Activated CD8-positive, alpha-beta T cell treated with anti-CD3 and anti-CD28 coated beads, Interleukin-2, amount 10 ng/mL, durations not matched to agents 7 days and 5 days (primary cell): ENCODE results near the gene SYT4. TPM values are rescaled to one million over a fixed set of nuclear protein-coding genes. Genes with fewer than 3 reads are reported as not detected.

ENCODE experiments used
- ATAC-seq: fragments of 150-1000 bp; cut with Tn5 transposase; one replicate; pipeline ENCODE4 v1.10.0; 2021; ENCODE audit warnings: moderate library complexity
- CTCF ChIA-PET: fragments of 350-600 bp; sonication (Branson Sonifier 250); formaldehyde crosslinking; loops from one replicate; lab custom pipeline; 2021; ENCODE audit warnings: antibody characterized with exemption; lab: Charles Lee
- POLR2A ChIA-PET: fragments of 350-600 bp; sonication (Branson Sonifier 250); formaldehyde crosslinking; loops from one replicate; lab custom pipeline; 2021; ENCODE audit warnings: antibody characterized with exemption; lab: Charles Lee
- DNase-seq: peaks from one replicate; pipeline ENCODE4 v3.0.0-alpha.2; 2020
- H3K27ac Mint-ChIP-seq: one replicate; pipeline ENCODE4 v1.8.0; 2021; ENCODE audit warnings: mild to moderate bottlenecking, mixed read lengths
- H3K27me3 Mint-ChIP-seq: one replicate; pipeline ENCODE4 v1.8.0; 2021; ENCODE audit warnings: low read depth, mixed read lengths
- H3K36me3 Mint-ChIP-seq: one replicate; pipeline ENCODE4 v1.8.0; 2021; ENCODE audit warnings: low read depth, mixed read lengths
- H3K4me1 Mint-ChIP-seq: one replicate; pipeline ENCODE4 v1.8.0; 2021; ENCODE audit warnings: low read depth, mixed read lengths
- H3K4me3 Mint-ChIP-seq: one replicate; pipeline ENCODE4 v1.8.0; 2021; ENCODE audit warnings: mild to moderate bottlenecking, mixed read lengths
- H3K9me3 Mint-ChIP-seq: one replicate; pipeline ENCODE4 v1.8.0; 2022; ENCODE audit warnings: mixed read lengths; ENCODE audit not compliant: insufficient read depth
- total RNA-seq, 2 experiments: library from RNA; stranded (reverse); gene quantifications; one replicate each; pipeline ENCODE4 v1.2.3, GENCODE V29; 2021

SYT4 gene
- total RNA-seq, 2 experiments from 2014 or later, result not detected

GRCh38 chr18:43271593-43272432, 5.5 kb downstream of the SYT4 start:
- peak; percentile 42 for DNase-seq
- ATAC-seq, result no peak
- no peaks in the 10 kb centered on the region for H3K27me3 Mint-ChIP-seq
- CTCF ChIA-PET, result interaction anchor here (0.8 to 5.3 kb wide), 9 partner anchors 9 to 1219 kb away, joined by 3 to 64 read pairs (median 3); no protein-coding TSS in a partner anchor
- H3K4me1 Mint-ChIP-seq, result no peaks in the 10 kb centered on the region
- no peak overlapping the region for H3K27ac Mint-ChIP-seq
- no peaks in the 10 kb centered on the region for H3K36me3 Mint-ChIP-seq
- H3K4me3 Mint-ChIP-seq, result no peak overlapping the region
- POLR2A ChIA-PET, result no interaction called here
- H3K9me3 Mint-ChIP-seq, result no peaks in the 10 kb centered on the region

DNA sequence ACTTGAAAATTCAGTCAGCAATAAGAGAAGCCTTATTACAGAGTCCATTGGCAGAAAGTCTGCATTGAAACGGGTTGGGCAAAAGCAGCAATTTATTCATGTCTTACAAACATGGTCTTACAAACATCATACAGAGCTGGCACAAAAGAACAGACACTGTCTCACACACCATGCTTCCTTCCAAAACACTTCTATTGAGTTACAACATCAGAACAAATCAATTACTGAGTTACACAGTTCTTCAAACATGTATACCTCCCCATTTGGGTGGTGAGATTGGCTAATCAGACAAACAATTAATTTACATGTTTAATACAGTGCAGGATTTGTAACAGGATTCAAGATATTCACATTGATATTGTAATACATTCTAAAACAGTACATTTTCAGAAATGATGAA, 9.5 kb downstream of the SYT4 start:
- DNase-seq (no peak), ATAC-seq (no peak)
- ChIA-PET CTCF (no interaction called here), POLR2A (no interaction called here)
- H3K4me1 Mint-ChIP-seq, result no peaks in the 10 kb centered on the region
- H3K36me3 Mint-ChIP-seq, result no peaks in the 10 kb centered on the region
- no peak overlapping the region for H3K27ac Mint-ChIP-seq
- H3K4me3 Mint-ChIP-seq, result no peak overlapping the region
- H3K9me3 Mint-ChIP-seq, result peaks cover 5% of the 10 kb centered on the region
- no peaks in the 10 kb centered on the region for H3K27me3 Mint-ChIP-seq

GRCh38 chr18:43265465-43265864, 11.8 kb downstream of the SYT4 start:
- H3K36me3 Mint-ChIP-seq, result no peaks in the 10 kb centered on the region
- no peak overlapping the region for H3K27ac Mint-ChIP-seq
- ChIA-PET CTCF (no interaction called here), POLR2A (no interaction called here)
- no peaks in the 10 kb centered on the region for H3K4me1 Mint-ChIP-seq
- H3K27me3 Mint-ChIP-seq, result no peaks in the 10 kb centered on the region
- DNase-seq (no peak), ATAC-seq (no peak)
- peaks cover 5% of the 10 kb centered on the region for H3K9me3 Mint-ChIP-seq
- no peak overlapping the region for H3K4me3 Mint-ChIP-seq

DNA sequence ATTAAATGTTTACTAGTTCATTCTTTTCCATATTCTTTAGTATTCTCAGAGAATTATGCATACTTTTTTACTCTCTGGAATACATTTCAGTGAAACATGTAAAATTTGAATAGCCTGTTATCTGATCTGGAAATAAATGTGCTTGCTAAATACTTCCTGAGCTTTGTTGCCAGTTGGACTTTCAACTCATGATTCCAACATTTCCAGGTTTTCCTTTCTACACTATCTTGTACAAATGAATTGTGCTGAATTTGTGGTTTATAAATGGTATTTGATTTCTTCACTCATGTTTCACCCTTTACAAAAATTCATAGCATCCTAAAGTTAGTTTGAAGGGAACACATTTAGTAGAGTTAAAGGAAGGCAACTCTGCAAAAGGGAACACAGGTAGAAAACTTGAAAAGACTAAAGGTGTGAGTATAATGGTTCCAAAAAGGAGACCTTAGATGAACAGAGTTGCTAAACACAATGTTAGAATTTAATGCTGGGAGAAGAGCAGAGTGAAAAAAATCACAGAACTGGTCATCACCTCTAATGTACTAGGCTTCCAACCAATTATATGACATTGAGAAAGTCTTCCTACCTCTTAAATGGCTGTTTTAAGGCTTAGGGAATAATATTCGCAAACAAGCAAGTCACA, 28.6 kb downstream of the SYT4 start:
- POLR2A ChIA-PET, result no interaction called here
- Mint-ChIP-seq H3K4me1 (no peaks in the 10 kb centered on the region), H3K27ac (no peak overlapping the region), H3K27me3 (no peaks in the 10 kb centered on the region), H3K36me3 (no peaks in the 10 kb centered on the region), H3K9me3 (peaks cover 4% of the 10 kb centered on the region), H3K4me3 (no peak overlapping the region)
- CTCF ChIA-PET, result no interaction called here
- DNase-seq (no peak), ATAC-seq (no peak)

DNA sequence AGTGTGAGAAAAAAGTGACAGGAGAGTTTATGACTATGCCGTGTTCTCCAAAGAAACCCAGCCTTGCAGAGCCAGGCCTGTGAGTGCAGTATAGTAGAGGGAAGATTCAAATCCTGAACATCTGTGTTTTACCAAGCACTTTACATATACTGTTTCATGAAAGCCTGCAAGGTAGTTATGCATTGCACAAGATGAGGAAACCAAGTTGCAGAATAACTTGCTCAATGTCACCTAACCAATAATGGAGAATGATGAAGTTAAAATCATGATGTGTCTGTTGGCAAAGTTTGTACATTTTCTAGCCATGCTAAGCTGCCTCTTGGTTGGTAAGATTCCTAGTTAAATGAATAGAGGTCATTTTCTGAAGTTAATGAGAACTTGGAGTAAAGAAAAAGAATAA, 29.3 kb downstream of the SYT4 start:
- H3K36me3 Mint-ChIP-seq, result no peaks in the 10 kb centered on the region
- no peak overlapping the region for H3K4me3 Mint-ChIP-seq
- ChIA-PET CTCF (no interaction called here), POLR2A (no interaction called here)
- DNase-seq (no peak), ATAC-seq (no peak)
- no peak overlapping the region for H3K27ac Mint-ChIP-seq
- no peaks in the 10 kb centered on the region for H3K4me1 Mint-ChIP-seq
- no peaks in the 10 kb centered on the region for H3K27me3 Mint-ChIP-seq
- peaks cover 4% of the 10 kb centered on the region for H3K9me3 Mint-ChIP-seq

GRCh38 chr18:43238429-43238828, 38.9 kb downstream of the SYT4 start:
- no peak overlapping the region for H3K27ac Mint-ChIP-seq
- DNase-seq, result no peak
- no peaks in the 10 kb centered on the region for H3K27me3 Mint-ChIP-seq
- ChIA-PET POLR2A (no interaction called here), CTCF (no interaction called here)
- no peaks in the 10 kb centered on the region for H3K36me3 Mint-ChIP-seq
- H3K4me3 Mint-ChIP-seq, result no peak overlapping the region
- no peaks in the 10 kb centered on the region for H3K9me3 Mint-ChIP-seq
- H3K4me1 Mint-ChIP-seq, result no peaks in the 10 kb centered on the region
- no peak for ATAC-seq

- Mint-ChIP-seq H3K36me3 (no peaks in the 10 kb centered on the region), H3K27ac (no peak overlapping the region), H3K27me3 (no peaks in the 10 kb centered on the region), H3K9me3 (no peaks in the 10 kb centered on the region), H3K4me3 (no peak overlapping the region), H3K4me1 (no peaks in the 10 kb centered on the region)
- POLR2A ChIA-PET, result no interaction called here
- CTCF ChIA-PET, result no interaction called here
- DNase-seq (no peak), ATAC-seq (no peak)
Measured at GRCh38 chr18:43236921-43237320, 40.4 kb downstream of the SYT4 start.

DNA sequence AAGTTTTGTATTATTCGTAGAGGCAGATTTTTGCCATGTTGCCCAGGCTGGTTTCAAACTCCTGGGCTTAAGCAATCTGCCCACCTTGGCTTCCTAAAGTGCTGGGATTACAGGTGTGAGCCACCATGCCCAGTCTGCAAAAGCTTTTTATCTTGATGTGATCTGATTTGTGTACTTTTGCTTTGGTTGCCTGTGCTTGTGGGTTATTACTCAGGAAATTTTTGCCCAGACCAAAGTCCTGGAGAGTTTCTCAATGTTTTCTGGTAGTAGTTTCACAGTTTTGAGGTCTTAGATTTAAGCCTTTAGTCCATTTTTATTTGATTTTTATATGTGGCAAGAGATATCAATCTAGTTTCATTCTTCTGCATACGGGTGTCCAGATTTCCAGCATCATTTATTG, 42.4 kb downstream of the SYT4 start:
- DNase-seq, result no peak
- H3K4me3 Mint-ChIP-seq, result no peak overlapping the region
- CTCF ChIA-PET, result no interaction called here

GRCh38 chr18:43222501-43222900, 54.8 kb downstream of the SYT4 start:
- ATAC-seq (no peak), DNase-seq (no peak)
- H3K27ac Mint-ChIP-seq, result no peak overlapping the region
- peaks cover 12% of the 10 kb centered on the region for H3K9me3 Mint-ChIP-seq
- H3K4me1 Mint-ChIP-seq, result no peaks in the 10 kb centered on the region
- ChIA-PET CTCF (no interaction called here), POLR2A (no interaction called here)
- no peaks in the 10 kb centered on the region for H3K36me3 Mint-ChIP-seq
- H3K27me3 Mint-ChIP-seq, result no peaks in the 10 kb centered on the region
- H3K4me3 Mint-ChIP-seq, result no peak overlapping the region

More for the DNA sequence above, 42.4 kb downstream of the SYT4 start:
- POLR2A ChIA-PET, result no interaction called here
- H3K4me1 Mint-ChIP-seq, result no peaks in the 10 kb centered on the region
- no peaks in the 10 kb centered on the region for H3K36me3 Mint-ChIP-seq
- no peak for ATAC-seq
- no peak overlapping the region for H3K27ac Mint-ChIP-seq
- H3K27me3 Mint-ChIP-seq, result no peaks in the 10 kb centered on the region
- no peaks in the 10 kb centered on the region for H3K9me3 Mint-ChIP-seq

DNA sequence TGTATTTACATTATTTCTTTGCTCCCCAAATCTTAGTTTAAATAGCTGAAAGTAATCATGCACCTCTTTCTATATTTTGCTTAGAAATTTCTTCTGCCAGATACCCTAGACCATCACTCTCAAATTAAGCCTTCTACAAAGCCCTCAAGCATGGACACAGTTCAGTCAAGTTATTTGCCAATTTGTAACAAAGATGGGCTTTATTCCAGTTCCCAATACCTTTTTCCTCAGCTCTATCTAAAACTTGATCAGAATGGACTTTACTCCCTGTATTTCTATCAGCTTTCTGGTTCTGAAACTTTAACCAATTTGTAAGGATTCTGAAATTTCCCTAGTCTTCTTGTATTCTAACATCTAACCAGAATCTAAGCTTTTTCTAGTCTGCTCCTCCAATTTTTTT, 56.6 kb downstream of the SYT4 start:
- H3K4me3 Mint-ChIP-seq, result no peak overlapping the region
- H3K4me1 Mint-ChIP-seq, result no peaks in the 10 kb centered on the region
- ATAC-seq (no peak), DNase-seq (no peak)
- H3K36me3 Mint-ChIP-seq, result no peaks in the 10 kb centered on the region
- CTCF ChIA-PET, result no interaction called here
- no peak overlapping the region for H3K27ac Mint-ChIP-seq
- POLR2A ChIA-PET, result no interaction called here
- H3K9me3 Mint-ChIP-seq, result peaks cover 12% of the 10 kb centered on the region
- H3K27me3 Mint-ChIP-seq, result no peaks in the 10 kb centered on the region
